D721Med (cell line): ENCODE data around the gene KLF11.
A peak's percentile ranks its signal among the peaks of the same experiment; 100 is the strongest.

Source experiments
- DNase-seq: peaks from one replicate; pipeline ENCODE4 v3.0.0; 2011; ENCODE audit warnings: low spot score; ENCODE audit not compliant: insufficient read length
- FAIRE-seq: peaks from 2 replicates; lab custom pipeline; 2011; peaks lifted over from hg19 to GRCh38; lab: Jason Lieb, UNC
- CTCF ChIP-seq: IDR thresholded peaks from 2 replicates; pipeline ENCODE4 v1.5.1; 2012; ENCODE audit warnings: mild to moderate bottlenecking, control low read depth; ENCODE audit not compliant: insufficient read depth; ENCODE audit errors: missing control alignments

The KLF11 gene

GRCh38 chr2:10094271-10094814, 51.0 kb downstream of the KLF11 start:
- FAIRE-seq (no peak), DNase-seq (peak; percentile 60)
- peak; percentile 8 for TF ChIP-seq CTCF

GRCh38 chr2:10095175-10095574, 51.8 kb downstream of the KLF11 start:
- FAIRE-seq (no peak), DNase-seq (no peak)
- no peak for TF ChIP-seq CTCF

- FAIRE-seq, result no peak
- no peak for DNase-seq
- no peak for TF ChIP-seq CTCF
Measured at GRCh38 chr2:10096641-10097040, 53.3 kb downstream of the KLF11 start.

- TF ChIP-seq CTCF, result peak; percentile 86
- DNase-seq (peak; percentile 86), FAIRE-seq (no peak)
Measured at GRCh38 chr2:10097352-10098148, 54.2 kb downstream of the KLF11 start.

GRCh38 chr2:10101491-10101890, 58.1 kb downstream of the KLF11 start:
- DNase-seq (no peak), FAIRE-seq (no peak)
- TF ChIP-seq CTCF, result no peak

GRCh38 chr2:10103179-10103578, 59.8 kb downstream of the KLF11 start:
- no peak for TF ChIP-seq CTCF
- FAIRE-seq (no peak), DNase-seq (no peak)
